NCI-H2227 treated with DMSO at 0.1 percent for 48 hours (cell line): ENCODE measurements around the gene ABCC11.

Experiments used
- DNase-seq: peaks from one replicate; lab custom pipeline; 2025; lab: John Stamatoyannopoulos, UW

The ABCC11 gene

DNA sequence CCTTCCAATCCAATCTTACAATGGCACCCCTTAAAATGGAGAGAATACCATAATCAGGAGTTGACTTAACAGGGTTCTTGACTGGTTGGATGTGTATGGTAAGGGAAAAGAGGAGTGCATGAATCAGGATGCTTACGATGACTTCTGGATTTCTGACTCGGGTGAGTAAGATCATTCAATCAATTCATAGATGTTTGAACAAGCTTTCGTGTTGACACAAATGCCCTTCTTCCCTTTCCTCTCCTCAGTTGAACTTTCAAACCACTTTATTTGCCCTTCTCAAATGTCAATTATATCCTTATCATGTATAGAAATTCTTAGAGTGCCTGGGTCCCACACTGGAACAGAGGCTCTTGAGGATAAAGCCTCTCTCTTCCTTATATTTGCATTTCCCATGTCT lies 117.4 kb downstream of the ABCC11 start:
- DNase-seq: no peak

DNA sequence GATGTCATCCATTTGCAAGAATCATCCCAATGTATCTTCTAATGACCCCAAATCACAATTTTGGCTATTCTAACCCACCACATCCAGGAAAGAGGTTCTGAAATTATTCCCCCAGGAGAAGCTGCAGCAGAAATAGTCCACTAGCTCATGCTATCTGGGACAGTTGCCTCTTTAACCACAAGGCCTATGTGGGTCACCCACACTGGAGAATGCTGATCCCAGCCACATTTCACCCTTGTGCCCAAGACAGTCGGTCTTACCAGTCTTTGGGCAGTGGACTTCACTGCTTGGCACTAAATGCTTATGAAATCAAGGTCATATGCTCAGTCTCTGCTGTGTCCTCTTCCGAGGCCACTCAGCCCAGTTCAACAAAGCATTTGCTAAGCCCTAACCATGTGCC lies 118.6 kb downstream of the ABCC11 start:
- no peak for DNase-seq

DNA sequence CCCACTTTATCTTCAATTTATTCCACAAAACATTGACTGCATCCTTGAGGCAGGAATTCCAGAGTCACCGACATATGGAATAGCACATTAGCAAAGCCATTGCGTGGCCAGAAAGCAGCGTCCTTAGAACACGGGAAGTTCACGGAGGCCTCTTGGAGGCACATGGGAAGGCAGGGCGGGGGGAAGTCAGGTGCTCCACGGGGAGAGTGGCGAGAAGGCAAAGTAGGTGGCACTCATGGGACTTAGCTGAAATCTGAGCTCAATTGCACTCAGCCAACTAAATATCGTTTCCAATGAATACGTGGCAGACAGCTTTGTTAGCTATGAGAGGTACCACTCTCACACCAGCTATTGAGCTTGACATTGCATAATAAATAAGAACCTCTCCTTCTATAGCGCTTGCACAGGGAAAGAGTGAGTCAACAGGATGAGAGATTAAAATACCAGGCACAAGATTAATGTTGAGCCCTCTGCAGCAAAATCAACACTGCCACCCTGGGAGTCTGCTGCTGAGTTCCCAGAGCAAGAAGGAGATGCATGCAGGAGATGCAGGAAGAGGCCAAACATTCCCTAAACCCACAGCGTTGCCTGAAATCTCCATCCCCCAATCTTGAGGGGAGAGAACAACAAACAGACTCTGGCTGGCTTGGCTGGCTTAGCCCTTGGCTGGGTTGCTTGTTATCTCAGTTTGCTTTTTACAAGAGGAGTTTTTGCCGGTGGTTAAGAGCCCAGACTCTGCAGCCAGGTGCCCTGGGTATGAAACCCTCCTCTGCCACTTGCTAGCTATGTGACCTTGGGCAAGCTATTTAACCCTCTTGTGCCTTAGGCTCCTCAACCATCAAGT lies 120.3 kb downstream of the ABCC11 start:
- DNase-seq: peak; percentile 3

DNA sequence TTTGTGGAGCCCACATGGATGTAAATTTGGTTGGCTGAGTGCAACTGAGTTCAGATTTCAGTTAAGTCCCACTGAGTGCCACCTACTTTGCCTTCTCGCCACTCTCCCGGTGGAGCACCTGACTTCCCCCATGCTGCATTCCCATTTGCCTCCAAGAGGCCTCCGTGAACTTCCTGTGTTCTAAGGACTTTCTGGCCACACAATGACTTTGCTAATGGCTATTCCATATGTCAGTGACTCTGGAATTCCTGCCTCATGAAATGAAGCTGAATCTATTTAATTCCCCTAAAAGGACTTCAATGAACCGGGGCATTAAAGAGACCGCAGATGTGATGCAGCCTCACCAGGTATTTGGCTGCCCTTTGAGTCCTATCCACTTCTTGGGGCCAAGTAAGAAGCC lies 121.5 kb downstream of the ABCC11 start:
- no peak for DNase-seq

DNA sequence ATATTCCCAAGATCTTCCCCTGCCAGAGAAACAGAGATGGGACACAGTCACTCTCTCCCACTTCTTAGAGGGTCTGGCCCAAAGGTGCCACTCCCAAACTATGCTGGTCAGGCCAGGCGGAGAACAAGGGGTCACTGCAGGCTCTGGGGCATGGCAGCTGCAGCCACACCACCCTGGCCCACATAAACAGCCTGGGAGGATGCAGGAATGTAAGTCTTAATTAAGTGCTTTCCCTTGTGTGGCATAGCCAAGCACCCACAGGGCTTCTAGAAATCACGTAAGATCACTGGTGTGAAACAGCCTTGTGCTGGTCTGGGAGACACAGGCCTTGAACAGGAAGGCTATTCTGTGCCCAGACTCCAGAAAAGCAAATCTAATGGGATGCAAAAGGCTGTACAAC lies 123.1 kb downstream of the ABCC11 start:
- no peak for DNase-seq

DNA sequence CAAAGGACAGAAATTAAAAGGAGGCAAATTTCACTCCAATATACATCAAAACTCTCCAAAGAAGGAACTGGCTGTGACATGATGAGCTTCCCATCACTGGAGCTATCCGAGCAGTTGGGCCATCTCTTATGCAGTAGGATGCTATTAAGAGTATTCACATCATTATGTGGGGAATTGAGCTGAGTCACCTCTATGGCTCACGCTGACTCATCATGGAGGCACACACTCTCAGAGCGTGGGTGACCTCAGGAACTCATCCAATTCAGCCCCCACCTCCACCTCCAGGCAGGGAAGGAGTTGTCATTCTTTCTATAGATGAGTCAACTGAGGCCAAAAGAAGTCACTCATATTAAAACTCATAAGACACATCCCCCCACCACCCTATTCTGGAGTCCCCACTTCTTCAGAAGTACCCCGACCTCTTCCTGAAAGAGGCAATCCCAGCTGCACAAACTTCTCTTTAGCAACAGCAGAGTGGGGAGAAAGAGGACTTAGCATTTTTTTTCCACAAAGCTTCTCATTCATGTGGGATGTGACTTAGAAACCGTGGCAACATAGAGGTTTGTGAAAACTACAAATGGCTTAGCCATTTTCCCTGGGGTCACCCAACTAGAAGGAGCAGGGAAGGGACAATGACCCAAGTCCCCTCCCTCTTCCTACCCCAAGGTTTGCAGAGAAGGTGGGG lies 124.1 kb downstream of the ABCC11 start:
- no peak for DNase-seq

DNA sequence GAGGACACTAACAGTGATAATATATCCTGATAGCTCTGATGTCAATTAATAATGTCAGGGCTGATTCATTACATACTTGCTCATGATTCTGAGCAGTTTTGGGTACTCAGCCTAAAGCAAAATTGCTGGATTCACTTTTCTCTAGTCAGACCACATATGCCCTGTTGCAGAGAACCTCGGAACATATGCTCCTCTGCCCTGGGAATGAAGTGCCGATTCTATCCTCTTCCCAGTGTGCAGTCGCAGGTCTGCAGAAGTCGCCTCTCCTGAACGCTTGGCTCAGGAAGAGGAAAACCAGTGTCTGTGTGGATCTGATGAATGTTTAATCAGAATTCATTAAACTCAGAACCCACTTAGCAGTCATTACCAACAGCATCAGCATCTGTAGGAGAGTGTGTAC lies 126.1 kb downstream of the ABCC11 start:
- DNase-seq: no peak

DNA sequence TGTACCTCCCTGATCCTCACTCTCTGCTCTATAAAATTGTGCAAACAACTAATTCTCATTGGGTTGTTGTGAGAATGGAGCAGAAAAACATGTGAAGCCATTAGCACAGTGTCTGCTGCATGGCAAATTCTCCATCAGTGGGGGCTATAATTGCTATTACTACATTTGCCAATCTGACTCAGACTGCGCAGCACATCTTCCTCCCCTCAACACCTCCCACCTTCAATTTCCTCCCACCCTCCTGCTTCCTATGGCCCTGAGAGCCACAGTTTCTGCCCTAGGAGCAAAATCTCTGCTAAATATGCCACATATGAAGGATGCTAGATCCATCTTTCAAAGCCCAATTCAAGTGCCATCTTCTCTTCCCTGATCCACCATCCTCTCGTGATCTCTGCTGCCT lies 128.5 kb downstream of the ABCC11 start:
- DNase-seq: no peak

DNA sequence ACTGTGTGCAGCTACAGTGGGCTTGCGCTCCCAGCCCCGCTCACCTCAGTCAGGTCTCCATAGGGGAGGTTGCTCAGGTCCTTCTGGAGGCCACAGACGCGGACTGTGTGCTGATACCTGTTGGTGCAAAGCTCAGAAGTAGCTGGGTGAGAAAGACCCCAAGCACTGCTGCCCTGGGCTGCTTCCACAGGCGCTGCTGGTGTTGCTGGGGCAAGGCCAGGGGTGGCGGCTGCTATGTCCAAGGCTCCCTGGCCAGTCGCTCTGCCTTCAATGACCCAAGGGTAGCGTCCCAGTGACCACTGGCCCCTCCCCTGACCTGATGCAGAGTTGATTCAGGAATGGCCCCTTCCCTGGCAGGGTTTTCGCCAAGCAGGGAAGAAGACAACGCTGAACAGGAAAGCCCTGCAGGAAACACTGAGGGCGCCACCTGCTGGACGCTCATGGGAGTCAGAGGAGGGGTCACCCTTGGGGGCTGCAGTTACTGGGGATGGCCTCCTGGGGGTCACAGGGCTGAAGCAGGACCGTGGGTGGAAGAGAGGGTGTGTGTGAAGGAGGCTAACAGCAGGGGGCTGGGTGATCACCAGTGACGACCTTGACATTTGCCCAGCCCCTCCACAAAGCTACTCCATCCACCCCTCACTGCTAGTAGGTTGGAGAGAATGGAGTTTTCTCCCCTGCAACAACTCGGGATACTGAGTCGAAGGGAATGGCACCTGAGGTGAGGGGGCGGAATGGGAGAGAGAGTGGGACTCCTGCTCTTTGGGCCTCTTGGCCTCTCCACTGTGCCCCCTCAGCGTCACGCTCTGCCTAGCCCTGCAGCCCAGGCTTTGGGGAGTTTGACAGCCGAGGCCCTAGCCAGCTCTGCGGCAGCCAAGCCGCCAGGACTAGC lies 129.9 kb downstream of the ABCC11 start:
- DNase-seq: no peak
